Hindlimb muscle (tissue), 1 donor: ENCODE measurements around the gene SLC22A14. TPM values are rescaled to one million over a fixed set of nuclear protein-coding genes. Genes with fewer than 3 reads are reported as not detected.
"Not testable (repeated sequence)": the region's sequence is repeated elsewhere in the genome, so short reads cannot be mapped to it uniquely, and the experiment has no call there.

Experiments
- DNase-seq: peaks from one replicate; pipeline ENCODE4 v3.0.0-alpha.2; 2013
- polyA plus RNA-seq: library from polyadenylated mRNA; unstranded; fragments of 120-200 nt; gene quantifications from one replicate; pipeline ENCODE4 v1.2.1, GENCODE V29; 2013; ENCODE audit not compliant: insufficient read length

The SLC22A14 gene, protein sequence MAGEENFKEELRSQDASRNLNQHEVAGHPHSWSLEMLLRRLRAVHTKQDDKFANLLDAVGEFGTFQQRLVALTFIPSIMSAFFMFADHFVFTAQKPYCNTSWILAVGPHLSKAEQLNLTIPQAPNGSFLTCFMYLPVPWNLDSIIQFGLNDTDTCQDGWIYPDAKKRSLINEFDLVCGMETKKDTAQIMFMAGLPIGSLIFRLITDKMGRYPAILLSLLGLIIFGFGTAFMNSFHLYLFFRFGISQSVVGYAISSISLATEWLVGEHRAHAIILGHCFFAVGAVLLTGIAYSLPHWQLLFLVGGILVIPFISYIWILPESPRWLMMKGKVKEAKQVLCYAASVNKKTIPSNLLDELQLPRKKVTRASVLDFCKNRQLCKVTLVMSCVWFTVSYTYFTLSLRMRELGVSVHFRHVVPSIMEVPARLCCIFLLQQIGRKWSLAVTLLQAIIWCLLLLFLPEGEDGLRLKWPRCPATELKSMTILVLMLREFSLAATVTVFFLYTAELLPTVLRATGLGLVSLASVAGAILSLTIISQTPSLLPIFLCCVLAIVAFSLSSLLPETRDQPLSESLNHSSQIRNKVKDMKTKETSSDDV
- polyA plus RNA-seq: 0.23 TPM

DNA sequence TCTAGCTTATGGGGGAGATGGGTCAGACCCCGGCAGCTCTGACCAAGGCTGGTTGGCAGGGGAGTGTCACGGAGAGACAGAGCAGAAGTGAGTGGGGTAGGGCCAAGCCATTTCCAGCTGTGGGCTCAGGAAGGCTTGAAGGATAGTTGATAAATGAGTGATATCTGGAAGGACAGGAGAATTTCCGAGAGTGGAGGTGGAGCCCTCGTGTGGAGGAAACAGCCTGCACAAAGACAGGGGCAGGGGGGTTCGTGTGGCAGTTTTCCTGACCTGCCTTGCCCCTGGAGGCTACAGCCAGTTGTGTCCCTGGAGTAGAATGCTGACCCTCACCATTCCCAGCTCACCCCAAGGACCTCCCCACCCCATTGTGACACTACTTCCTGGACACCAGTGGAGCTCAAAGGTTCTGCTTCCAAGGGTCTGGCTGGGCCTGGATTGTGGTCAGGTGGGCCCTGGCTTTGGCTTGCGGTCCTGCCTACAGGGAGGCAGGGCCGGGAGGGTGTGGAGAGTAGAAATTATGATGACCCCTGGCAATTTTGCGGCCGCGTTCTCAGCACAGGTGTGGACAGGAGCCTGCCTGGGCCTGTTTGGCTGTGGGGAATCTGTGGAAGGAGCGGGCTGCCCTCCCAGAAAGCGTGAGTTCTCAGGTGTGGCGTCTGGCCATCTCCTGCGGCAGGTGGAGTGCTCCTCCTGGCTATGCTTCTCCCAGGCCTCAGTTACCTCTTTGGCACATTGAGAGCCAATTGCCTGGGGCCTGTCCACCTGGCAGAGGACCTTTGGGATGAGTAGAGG lies at the start of gene SLC22A14:
SLC22A14 (plus strand) TSS at position 400 of the 792 bp plus-strand sequence. CDS start 23,733 bp downstream, outside the sequence.
- no peak for DNase-seq

DNA sequence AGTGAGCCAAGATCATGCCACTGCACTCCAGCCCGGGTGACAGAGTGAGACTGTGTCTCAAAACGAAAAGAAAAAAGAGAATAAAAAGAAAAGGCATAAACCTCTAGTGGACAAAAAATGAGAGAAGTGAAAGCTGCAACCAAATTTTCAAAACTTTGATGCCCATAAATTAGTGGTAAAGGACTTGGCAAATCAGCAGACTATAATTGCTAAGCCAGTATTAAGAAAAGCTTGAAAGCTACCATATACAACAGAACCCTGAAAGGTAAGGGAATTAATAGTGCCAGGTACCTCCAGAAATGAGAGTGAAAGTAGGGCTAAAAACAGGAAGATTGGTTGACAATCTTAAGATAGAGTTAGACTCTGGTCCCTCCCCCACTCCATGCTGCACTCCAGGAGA lies 49.4 kb upstream of the SLC22A14 start:
- DNase-seq: no peak

DNA sequence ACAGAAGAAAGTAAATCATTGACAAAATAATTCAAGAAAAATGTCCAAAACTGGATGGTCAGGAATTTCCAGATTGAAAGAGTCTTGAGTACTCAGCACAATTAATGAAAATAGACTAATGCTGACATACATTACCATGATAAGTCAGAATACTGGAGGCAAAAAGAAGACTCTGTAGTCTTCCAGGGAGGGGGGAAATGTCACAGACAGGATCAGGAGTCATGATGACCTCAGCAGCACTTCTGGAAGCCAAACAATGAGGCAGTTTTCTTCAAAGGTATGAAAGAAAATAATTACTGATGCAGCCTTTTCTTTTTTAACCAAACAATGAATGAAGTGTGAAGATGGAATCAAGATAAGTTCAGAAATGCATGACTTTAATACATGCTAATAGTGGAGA lies 46.6 kb upstream of the SLC22A14 start:
- DNase-seq: no peak

DNA sequence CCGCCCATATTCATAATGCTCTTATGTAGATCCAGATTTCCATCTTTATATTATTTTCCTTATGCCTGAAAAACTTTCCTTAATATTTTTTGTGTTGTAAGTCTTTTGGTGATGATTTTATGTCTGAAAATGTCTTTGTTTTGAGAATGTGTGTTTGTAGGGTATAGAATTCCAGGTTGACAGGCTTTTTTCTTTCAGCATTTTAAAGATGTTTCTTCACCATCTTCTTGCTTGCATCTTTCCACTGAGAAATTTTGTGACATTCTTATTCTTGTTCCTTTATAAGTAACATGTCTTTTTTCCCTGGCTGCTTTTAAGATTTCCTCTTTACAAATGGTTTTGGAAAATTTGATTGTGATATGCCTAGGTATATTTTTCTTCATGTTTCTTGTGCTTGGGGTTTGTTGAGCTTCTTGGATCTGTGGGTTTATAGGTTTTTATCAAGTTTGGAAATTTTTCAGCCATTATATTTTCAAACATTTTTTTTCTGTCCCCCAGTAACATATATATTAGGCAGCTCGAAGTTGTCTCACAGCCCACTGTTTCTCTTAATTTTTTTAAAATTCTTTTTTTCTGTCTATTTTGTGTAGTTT lies 43.6 kb upstream of the SLC22A14 start:
- DNase-seq: no peak

DNA sequence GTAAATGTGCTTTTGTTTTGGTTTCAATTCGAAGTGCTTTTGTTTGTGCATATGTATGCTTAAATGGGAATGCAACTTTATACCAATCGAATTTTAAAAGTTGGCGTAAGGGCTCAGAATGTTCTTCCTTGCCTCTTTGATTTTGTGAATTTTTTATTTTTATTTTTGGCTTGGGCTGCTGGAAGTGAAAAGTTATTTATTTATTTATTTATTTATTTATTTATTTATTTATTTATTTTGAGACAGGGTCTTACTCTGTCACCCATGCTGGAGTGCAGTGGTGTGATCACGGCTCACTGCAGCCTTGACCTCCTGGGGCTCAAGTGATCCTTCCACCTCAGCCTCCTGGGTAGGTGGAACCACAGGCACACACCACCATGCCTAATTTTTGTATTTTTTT lies 39.3 kb upstream of the SLC22A14 start:
- DNase-seq: not testable (repeated sequence)

DNA sequence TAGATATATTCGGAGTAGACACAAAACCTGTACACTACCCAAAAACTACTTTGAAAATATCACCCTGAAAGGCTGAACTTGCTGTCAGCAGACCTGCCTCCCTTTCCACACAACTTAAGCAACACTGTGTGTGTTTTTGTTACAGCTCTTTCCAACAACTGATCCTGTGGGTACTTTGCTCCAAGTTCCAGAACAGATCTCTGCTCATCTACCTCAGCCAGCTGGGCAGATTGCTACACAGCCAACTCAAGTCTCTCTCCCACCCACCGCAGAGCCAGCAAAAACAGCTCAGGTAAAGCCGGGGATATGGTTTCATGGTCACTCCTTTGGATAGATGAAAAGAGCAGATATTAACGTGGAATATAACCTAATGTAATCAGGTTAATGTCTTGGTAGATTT lies 36.2 kb upstream of the SLC22A14 start:
- no peak for DNase-seq

DNA sequence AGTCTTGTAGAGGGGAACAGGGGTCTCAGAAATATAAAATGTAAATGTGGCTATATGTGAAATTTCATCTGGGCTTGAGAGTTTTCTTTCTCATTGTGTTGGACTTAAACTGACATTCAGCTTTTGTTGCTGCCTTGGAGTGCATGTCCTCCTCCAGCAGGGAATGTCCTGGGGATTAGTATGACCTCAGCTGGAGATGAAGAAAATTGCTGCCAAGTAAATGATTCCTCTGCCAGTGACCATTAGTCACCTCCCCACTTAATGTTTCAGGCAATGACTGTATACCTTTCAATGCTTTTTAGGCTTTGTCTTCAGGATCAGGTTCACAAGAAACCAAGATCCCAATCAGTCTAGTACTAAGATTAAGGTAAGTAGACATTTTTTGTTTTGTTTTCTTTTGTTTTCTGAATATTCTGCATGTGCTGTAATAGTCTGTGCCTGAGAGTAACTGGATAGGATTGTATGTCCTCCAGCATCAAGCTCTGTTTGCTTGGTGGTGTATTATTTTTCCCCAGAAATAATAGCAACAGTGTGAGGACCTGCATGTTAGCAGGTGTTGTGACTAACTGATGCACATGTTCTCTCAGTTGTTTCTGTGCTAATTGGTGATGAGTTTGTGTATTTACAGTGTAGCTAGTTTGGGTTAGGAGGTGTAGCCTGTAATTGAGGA lies 34.6 kb upstream of the SLC22A14 start:
- DNase-seq: peak; percentile 44

DNA sequence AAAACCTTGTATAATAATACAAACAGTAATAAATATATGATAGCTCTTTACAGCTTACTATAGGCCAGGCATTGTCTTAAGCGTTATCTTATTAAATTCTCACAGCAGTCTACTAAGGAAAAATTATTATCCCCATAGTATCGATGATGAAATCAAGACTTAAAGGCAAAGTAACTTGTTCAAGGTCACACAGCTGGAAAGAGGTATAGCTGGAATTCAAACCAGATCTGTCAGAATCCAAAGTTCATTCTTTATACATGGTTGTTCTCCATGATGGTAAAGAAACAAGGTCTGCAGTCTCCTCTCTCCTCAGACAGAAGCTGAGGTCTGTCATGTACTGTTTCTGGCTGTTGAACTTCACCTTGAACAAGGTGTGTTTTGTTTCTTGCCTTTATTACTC lies 31.9 kb upstream of the SLC22A14 start:
- no peak for DNase-seq

DNA sequence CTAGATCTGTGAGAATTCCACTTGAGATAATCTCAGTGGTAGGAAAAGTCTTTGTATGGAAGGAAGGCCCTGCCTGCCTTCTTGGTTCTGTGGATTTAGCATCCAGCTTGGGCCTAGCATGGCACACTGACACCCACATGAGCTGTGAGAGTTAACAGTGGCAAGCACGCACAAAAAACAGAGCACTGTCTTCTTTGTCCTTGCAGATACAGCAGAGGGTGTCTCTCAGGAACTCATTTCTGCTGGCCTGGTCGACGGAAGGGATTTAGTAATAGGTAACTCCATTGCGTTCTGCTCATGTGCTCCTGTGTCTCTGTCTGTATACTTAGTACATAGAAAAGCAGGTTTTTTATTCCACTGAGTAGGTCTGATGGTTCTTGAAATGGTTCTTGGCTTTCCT lies 30.9 kb upstream of the SLC22A14 start:
- DNase-seq: no peak

DNA sequence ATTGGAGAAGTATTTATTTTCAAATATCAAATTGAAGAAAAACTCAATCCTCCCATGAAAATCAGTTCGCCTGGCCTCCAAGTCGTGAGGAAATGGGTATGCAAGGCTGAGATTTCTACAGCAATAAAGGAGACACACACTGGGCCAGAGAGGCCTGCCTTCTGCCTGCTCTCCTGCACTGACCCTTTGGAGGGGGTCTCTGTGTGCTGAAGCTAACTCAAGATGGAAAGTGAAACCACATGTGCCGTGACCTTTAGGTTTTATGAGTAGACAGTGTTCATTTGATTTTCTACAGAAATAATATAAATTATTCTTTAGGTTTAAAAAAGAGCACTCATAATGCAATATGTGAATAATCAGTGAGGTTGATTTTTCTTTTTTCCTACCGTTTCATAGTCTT lies 28.4 kb upstream of the SLC22A14 start:
- no peak for DNase-seq

DNA sequence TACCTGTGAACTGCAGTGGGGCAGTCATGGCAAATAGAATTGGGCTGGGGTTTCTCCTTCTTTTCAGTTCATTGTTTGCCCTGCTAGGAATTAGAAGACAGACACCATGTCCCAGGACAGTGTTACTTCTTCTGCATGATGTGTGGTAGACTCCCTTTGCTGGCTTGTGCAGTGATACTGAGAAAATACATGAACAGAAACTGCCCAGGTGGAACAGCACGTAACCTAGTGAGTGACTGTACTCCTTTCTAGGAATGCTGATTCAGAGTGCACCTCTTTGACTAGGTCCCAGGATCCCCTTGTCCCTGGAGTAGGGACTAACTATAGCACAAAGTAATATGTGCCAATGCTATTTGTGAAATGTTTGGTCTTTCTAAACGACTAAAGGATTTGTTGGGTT lies 27.2 kb upstream of the SLC22A14 start:
- no peak for DNase-seq

DNA sequence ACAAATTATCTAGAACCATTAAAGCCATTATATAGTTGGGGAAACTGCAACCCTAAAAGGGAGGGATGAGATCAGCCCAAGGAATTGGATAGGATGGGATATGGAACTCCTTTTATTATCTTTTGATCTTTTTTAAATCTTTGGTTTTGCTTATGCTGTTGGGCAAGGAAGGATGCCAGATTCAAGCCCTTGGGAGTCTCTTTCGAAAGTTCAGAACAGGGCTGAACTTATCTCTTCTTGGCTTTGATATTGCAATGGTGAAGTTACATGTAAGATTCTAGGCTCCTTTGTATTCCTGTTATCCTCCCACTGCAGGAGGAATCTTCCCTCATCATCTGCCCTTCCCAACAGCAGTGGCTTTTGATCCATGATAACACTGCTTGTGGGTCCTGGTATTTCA lies 26.5 kb upstream of the SLC22A14 start:
- no peak for DNase-seq

DNA sequence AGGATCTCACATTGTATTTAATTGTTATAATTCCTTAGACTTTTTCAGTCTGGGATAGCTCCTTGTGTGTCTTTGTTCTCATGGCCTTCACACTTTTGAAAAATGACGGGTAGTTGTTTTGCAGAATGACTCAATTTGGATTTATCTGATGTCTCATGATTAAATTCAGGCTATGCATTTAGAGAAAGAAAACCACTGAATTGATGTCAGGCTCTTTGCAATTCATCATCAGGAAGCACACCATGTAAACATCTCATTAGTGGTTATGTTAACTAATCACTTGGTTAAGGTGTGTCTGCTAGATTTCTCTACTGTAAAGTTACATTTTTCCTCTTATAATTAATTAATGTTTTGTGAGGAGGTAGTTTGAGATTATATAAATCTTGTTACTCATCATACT lies 24.5 kb upstream of the SLC22A14 start:
- no peak for DNase-seq

DNA sequence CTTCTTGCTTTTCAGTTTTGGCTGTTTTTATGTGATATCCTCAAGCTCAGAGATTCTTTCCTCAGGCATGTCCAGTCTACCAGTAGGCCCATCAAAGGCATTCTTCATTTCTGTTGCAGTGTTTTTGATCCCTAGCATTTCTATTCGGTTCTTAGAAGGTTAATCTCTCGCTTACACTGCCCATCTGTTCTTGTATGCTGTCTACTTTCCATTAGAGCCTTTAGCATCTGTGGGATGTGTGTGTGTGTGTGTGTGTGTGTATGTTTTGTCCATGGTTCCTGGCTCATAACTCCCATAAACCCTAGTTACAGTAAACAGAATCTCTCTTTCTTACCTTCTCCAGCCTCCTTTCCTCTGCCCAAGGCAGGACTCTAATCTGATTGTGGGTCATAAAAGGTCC lies 21.6 kb upstream of the SLC22A14 start:
- no peak for DNase-seq

DNA sequence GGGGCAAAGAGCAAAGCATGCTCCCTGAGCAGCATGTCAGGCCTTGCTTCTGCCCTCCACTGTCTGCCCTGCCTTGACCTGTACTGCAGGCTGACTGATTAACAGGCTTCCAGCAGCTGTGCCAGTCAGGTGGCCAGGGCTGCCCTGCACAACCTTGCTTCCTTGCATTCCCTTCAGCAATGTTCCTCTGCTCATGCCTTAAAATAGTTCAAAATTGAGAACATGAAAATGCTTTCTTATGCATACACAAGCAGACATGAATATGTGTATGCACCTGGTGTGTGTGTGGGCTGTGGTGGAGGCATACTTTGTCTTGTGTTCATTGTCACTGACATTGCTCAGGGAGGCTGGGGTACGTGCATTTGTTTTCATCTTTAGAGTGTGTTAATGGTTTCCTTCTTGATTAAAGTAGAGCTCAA lies 17.7 kb upstream of the SLC22A14 start:
- no peak for DNase-seq

DNA sequence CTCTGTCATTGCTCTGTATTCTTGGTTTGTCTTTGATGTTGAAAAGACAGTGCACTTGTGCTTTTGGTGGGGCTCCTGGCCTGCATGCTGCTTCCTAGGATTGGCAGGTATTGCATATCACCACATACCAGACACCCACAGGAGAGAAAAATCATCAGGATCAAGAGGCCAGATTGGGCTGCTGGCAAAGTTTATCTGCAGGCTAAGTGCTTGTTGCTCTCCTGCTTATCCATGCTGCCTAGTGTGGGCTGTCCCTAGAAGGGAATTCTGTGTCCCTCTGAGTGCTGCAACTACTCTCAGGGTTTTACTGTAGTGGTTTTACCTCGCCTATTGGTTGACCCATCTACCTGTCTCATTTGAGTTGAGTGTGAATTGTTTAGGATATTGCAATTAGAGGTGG lies 17.3 kb upstream of the SLC22A14 start:
- DNase-seq: no peak

DNA sequence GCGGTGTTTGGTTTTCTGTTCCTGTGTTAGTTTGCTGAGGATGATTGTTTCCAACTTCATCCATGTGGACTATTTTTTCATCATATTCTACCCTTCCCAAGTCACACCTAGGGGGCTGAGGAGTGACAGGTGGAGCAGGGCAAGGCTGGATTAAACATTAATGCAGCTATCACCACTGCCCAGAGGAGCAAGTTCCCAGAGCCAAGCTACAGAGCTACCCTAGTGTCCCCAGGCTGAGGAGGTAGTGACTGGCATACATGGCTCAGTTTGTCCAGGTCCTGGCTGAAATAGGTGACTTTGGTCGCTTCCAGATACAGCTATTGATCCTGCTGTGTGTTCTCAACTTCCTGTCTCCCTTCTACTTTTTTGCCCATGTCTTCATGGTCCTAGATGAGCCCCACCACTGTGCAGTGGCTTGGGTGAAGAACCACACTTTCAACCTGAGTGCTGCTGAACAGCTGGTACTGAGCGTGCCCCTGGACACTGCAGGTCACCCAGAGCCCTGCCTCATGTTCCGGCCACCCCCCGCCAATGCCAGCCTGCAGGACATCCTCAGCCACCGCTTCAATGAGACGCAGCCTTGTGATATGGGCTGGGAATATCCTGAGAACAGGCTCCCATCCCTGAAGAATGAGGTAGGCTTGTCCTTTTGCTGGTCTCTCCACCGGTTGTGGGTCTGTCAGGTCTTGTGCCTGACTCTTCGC lies 16.3 kb upstream of the SLC22A14 start, which contains the start of gene SLC22A13:
SLC22A13 (plus strand) TSS at position 209 of the 704 bp plus-strand sequence; CDS start at position 258, 49 bp downstream.
- DNase-seq: no peak

DNA sequence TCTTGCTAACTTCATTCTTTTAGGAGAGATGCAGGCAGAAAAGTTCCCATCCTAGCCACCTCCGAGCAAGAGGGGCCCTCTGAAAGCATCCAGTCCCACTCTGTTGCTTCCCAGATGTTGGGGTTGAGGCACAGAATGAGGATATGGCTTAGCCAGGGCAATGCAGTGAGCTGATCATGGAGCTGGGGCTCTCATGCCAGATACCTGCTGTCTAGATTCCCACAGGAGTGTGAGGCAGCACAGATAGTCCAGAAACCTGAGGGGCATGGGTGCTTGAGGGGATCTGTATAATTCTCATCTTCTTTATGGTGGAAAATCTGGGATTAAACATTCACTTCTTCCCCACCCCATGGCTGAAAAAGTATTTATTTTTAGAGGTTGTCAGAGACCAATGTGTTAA lies 15.3 kb upstream of the SLC22A14 start:
- DNase-seq: no peak

DNA sequence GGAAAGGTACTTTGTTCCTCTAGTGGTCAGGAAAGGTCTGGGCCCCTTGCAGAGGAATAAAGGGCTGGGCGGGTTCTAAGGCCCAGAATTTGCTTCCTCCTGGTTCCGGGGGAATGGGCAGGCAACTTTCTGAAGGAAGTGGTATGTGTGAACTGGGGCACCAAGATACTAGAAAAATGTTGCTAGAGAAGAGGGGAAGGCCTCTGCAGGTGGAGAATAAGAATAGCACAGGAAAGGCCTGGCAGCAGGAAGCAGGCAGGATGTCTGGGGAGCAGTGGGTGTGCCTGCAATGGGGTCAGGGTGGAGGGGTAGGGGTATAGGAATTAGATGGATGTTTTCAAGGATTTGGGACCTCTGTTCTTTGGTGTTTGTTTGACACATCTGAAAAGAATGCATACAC lies 14.4 kb upstream of the SLC22A14 start:
- DNase-seq: no peak

DNA sequence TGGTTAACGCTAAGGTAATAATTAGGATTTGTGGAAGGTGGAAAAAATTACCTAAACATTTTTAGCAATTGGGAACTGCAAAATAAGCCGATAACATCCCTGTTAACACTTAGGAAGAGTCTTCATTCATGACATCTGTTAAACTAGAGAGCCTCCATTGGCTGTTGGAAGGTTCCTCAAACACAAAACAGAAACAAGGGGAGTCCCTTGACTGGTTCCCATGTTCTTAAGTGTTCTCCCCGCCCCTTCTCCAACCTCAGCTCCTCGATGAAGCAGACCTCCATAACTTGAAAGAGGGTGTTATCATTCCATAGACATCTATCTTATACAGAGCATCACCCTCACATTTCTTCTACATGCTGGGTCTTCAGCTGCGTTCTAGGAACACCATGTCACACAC lies 14.0 kb upstream of the SLC22A14 start:
- DNase-seq: no peak

DNA sequence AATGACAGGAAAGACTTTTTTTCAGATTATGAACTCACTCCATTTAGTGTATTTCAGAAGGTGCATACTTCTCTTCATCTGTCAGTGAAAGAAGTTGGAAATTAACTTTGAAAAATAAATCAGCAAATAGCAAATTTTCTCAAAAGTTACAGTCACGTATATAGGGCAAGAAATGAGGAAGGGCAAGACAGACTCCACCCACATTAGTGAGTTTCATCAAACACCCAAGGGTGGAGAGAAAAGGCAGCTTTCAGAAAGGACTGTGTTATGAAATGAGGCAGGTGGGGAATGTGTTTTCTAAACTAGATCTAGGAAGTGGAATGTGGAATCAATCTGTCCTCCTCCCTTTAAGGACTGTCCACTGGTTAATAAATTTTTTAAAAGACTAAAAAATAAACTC lies 13.6 kb upstream of the SLC22A14 start:
- DNase-seq: no peak

DNA sequence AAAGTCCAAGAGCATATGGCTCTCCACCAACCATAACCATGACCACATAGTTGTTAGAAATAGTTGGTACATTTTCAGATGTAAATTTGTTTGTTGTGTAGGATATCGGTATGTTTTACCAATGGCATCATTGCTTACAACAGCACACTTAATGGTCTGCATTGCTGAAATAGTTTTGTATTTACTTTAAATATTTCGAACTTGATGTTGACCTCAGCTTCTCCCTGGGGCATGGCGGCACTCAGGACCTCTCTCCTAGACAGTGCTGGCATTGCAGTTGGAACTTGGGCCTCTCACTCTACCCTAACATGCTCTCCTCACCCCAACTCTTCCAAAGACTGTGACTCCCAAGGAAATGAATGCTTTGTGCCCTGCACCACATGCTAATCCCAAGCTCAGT lies 11.5 kb upstream of the SLC22A14 start:
- DNase-seq: no peak
